HepG2 (cell line): ENCODE data around the gene SPECC1L.

Source experiments
- CBFB ChIP-seq: sonication (generic); formaldehyde crosslinking; IDR thresholded peaks from 2 replicates; pipeline ENCODE4 v1.4.0; 2020; ENCODE audit warnings: missing genetic modification reagents
- MXI1 ChIP-seq: IDR thresholded peaks from 3 replicates; pipeline ENCODE4 v1.6.1; 2012; ENCODE audit warnings: low read depth, low read length, inconsistent platforms, borderline replicate concordance
- NFE2 ChIP-seq: sonication (generic); formaldehyde crosslinking; IDR thresholded peaks from 2 replicates; pipeline ENCODE4 v1.4.0; 2020; ENCODE audit warnings: missing genetic modification reagents
- PRDM15 ChIP-seq: sonication (generic); formaldehyde crosslinking; IDR thresholded peaks from 2 replicates; pipeline ENCODE4 v1.4.0; 2020; ENCODE audit warnings: missing genetic modification reagents
- RXRA ChIP-seq: sonication (generic); formaldehyde crosslinking; IDR thresholded peaks from 2 replicates; pipeline ENCODE4 v1.5.1; 2020; ENCODE audit warnings: missing genetic modification reagents
- ZFP36 ChIP-seq: fragments of 150-350 bp; IDR thresholded peaks from 2 replicates; pipeline ENCODE4 v1.6.1; 2018; ENCODE audit warnings: borderline replicate concordance, low read length, low read depth; ENCODE audit not compliant: partially characterized antibody
- ZNF530 ChIP-seq: sonication (generic); formaldehyde crosslinking; IDR thresholded peaks from 2 replicates; pipeline ENCODE4 v1.5.0; 2020; ENCODE audit warnings: low read depth, mild to moderate bottlenecking, missing genetic modification reagents
- TF ChIP-seq, protein P1 (sequence below): sonication (generic); formaldehyde crosslinking; IDR thresholded peaks from 2 replicates; pipeline ENCODE4 v1.5.0; 2020; ENCODE audit warnings: mild to moderate bottlenecking, missing genetic modification reagents, moderate library complexity
- TF ChIP-seq, protein P2 (sequence below): sonication (generic); formaldehyde crosslinking; IDR thresholded peaks from 2 replicates; pipeline ENCODE4 v1.9.0; 2021; ENCODE audit warnings: missing genetic modification reagents, borderline replicate concordance

GRCh38 chr22:24224468-24224867 lies 46.2 kb upstream of the SPECC1L start:
- TF ChIP-seq NFE2 (CRISPR knock-in tag), result no peak
- TF ChIP-seq RXRA (CRISPR knock-in tag), result no peak
- TF ChIP-seq, protein P1, sequence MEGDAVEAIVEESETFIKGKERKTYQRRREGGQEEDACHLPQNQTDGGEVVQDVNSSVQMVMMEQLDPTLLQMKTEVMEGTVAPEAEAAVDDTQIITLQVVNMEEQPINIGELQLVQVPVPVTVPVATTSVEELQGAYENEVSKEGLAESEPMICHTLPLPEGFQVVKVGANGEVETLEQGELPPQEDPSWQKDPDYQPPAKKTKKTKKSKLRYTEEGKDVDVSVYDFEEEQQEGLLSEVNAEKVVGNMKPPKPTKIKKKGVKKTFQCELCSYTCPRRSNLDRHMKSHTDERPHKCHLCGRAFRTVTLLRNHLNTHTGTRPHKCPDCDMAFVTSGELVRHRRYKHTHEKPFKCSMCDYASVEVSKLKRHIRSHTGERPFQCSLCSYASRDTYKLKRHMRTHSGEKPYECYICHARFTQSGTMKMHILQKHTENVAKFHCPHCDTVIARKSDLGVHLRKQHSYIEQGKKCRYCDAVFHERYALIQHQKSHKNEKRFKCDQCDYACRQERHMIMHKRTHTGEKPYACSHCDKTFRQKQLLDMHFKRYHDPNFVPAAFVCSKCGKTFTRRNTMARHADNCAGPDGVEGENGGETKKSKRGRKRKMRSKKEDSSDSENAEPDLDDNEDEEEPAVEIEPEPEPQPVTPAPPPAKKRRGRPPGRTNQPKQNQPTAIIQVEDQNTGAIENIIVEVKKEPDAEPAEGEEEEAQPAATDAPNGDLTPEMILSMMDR (CRISPR knock-in tag), result no peak
- no peak for TF ChIP-seq ZNF530 (CRISPR knock-in tag)
- TF ChIP-seq CBFB (CRISPR knock-in tag), result no peak
- no peak for TF ChIP-seq ZFP36
- TF ChIP-seq, protein P2, sequence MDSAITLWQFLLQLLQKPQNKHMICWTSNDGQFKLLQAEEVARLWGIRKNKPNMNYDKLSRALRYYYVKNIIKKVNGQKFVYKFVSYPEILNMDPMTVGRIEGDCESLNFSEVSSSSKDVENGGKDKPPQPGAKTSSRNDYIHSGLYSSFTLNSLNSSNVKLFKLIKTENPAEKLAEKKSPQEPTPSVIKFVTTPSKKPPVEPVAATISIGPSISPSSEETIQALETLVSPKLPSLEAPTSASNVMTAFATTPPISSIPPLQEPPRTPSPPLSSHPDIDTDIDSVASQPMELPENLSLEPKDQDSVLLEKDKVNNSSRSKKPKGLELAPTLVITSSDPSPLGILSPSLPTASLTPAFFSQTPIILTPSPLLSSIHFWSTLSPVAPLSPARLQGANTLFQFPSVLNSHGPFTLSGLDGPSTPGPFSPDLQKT, result no peak
- TF ChIP-seq MXI1, result no peak
- no peak for TF ChIP-seq PRDM15 (CRISPR knock-in tag)
